Coronary artery (tissue), 2 donors: ENCODE data around the gene JDP2.
A peak's percentile ranks its signal among the peaks of the same experiment; 100 is the strongest.

Source experiments
- DNase-seq: peaks from one replicate; pipeline ENCODE4 v3.0.0-alpha.2; 2017; ENCODE audit warnings: low spot score
- H3K27ac ChIP-seq, 2 donors: fragments of 200-600 bp; sonication (generic); one replicate each; pipeline ENCODE4 v1.5.1; 2016 to 2019
- H3K4me3 ChIP-seq: fragments of 200-600 bp; sonication (generic); 2 replicates; pipeline ENCODE4 v1.5.1; 2016; ENCODE audit warnings: mild to moderate bottlenecking, moderate library complexity
- CTCF ChIP-seq: fragments of 200-600 bp; sonication (generic); IDR thresholded peaks from one replicate; pipeline ENCODE4 v1.5.1; 2019; ENCODE audit warnings: antibody characterized with exemption

JDP2 gene

GRCh38 chr14:75459099-75459741 lies 31.4 kb downstream of the JDP2 start:
- peak overlapping the region in 1 of 2 donors; percentile 46 for H3K27ac ChIP-seq
- peak overlapping the region; percentile 15 for H3K4me3 ChIP-seq
- DNase-seq = no peak
- no peak for TF ChIP-seq CTCF

GRCh38 chr14:75459791-75460190 lies 32.0 kb downstream of the JDP2 start:
- H3K4me3 ChIP-seq = no peak overlapping the region
- H3K27ac ChIP-seq = peak overlapping the region in 1 of 2 donors; percentile 46

GRCh38 chr14:75460394-75460793 lies 32.6 kb downstream of the JDP2 start:
- Histone ChIP-seq H3K4me3 (no peak overlapping the region), H3K27ac (no peak overlapping the region)
- DNase-seq = no peak
- TF ChIP-seq CTCF = no peak

More at GRCh38 chr14:75459791-75460190, 32.0 kb downstream of the JDP2 start:
- DNase-seq = no peak
- TF ChIP-seq CTCF = no peak

GRCh38 chr14:75461303-75461702 lies 33.5 kb downstream of the JDP2 start:
- H3K27ac ChIP-seq = no peak overlapping the region
- DNase-seq = no peak
- TF ChIP-seq CTCF = no peak
- H3K4me3 ChIP-seq = no peak overlapping the region

- Histone ChIP-seq H3K4me3 (no peak overlapping the region), H3K27ac (no peak overlapping the region)
- TF ChIP-seq CTCF = no peak
- DNase-seq = no peak
Observed at GRCh38 chr14:75461755-75462349, 34.0 kb downstream of the JDP2 start.

- no peak for DNase-seq
- H3K4me3 ChIP-seq = no peak overlapping the region
- TF ChIP-seq CTCF = no peak
- no peak overlapping the region for H3K27ac ChIP-seq
Observed at GRCh38 chr14:75464626-75465025, 36.8 kb downstream of the JDP2 start.

GRCh38 chr14:75467763-75468162 lies 39.9 kb downstream of the JDP2 start:
- no peak overlapping the region for H3K4me3 ChIP-seq
- peak overlapping the region in 1 of 2 donors; percentile 52 for H3K27ac ChIP-seq
- no peak for DNase-seq
- TF ChIP-seq CTCF = no peak
